Kidney (tissue), 14 donors: ENCODE data around the gene ORM2. TPM values are rescaled to one million over a fixed set of nuclear protein-coding genes. Genes with fewer than 3 reads are reported as not detected.

Source experiments
- DNase-seq, 5 donors: peaks; one replicate each; pipeline ENCODE4 v3.0.0-alpha.2; 2013 to 2020
- FAIRE-seq: peaks from 2 replicates; lab custom pipeline; 2012; peaks lifted over from hg19 to GRCh38; lab: Jason Lieb, UNC
- H3K27ac ChIP-seq, 2 donors: one replicate each; pipeline ENCODE4 v1.7.0; 2013; ENCODE audit warnings: low read depth in 2 of 2, low read length in 2 of 2, inconsistent platforms in 1 of 2
- H3K27me3 ChIP-seq: one replicate; pipeline ENCODE4 v1.7.1; 2013; ENCODE audit warnings: low read length, inconsistent platforms; ENCODE audit not compliant: control insufficient read depth, insufficient read depth
- H3K36me3 ChIP-seq, 3 donors: one replicate each; pipeline versions ENCODE4 v1.7.0 to v1.7.1; 2013; ENCODE audit warnings: low read length in 3 of 3, control low read depth in 1 of 3, inconsistent platforms in 1 of 3; ENCODE audit not compliant: insufficient read depth in 3 of 3, control insufficient read depth in 2 of 3
- H3K4me1 ChIP-seq, 3 donors: one replicate each; pipeline versions ENCODE4 v1.7.0 to v1.7.1; 2013; ENCODE audit warnings: low read length in 3 of 3, inconsistent platforms in 1 of 3, low read depth in 1 of 3; ENCODE audit not compliant: control insufficient read depth in 2 of 3, insufficient read depth in 2 of 3
- H3K4me3 ChIP-seq, 3 donors: one replicate each; pipeline versions ENCODE4 v1.7.0 to v1.8.1; 2013; ENCODE audit warnings: low read length in 3 of 3, control low read depth in 1 of 3, inconsistent platforms in 1 of 3
- H3K9ac ChIP-seq, 3 donors: one replicate each; pipeline versions ENCODE4 v1.7.0 to v1.7.1; 2013; ENCODE audit warnings: low read length in 3 of 3, control low read depth in 1 of 3, inconsistent platforms in 1 of 3
- H3K9me3 ChIP-seq, 3 donors: one replicate each; pipeline versions ENCODE4 v1.7.0 to v1.7.1; 2013; ENCODE audit warnings: low read length in 3 of 3, control low read depth in 1 of 3, inconsistent platforms in 1 of 3; ENCODE audit not compliant: control insufficient read depth in 2 of 3, insufficient read depth in 1 of 3
- CTCF ChIP-seq: IDR thresholded peaks from 3 replicates; pipeline ENCODE4 v1.5.1; 2012; ENCODE audit warnings: mild to moderate bottlenecking, moderate library complexity, borderline replicate concordance; ENCODE audit not compliant: insufficient read depth; ENCODE audit errors: extremely low read depth
- intact Hi-C: fragments of 100-400 bp; cut with DNase I; formaldehyde crosslinking; loops from one replicate; pipeline ENCODE4 v1.11.1; 2022
- polyA plus RNA-seq: library from polyadenylated mRNA; stranded (reverse); fragments of 350-450 nt; fragmentation: Illumina TruSeq; extraction: RNeasy Lipid Tissue Mini Kit (QIAGEN cat#74804); gene quantifications from one replicate; pipeline ENCODE4 v1.2.3, GENCODE V29; 2014; ENCODE audit warnings: low read depth, low replicate concordance; ENCODE audit not compliant: insufficient read depth
- total RNA-seq: library from RNA; stranded (reverse); fragmentation: NEBNext Ultra II Directional; extraction: Animal tissue kit (Norgen Biotek cat#: 25700); gene quantifications from one replicate; pipeline ENCODE4 v1.2.1, GENCODE V29; 2021
- donor health status: control.
- donor health status: control.
- donor health status: control.
- donor health status: control.
- donor health status: control.
- donor health status: DM: yes; HTN: yes; CAD: no.
- donor health status: Normal renal cell carcinoma (clear cell type).

ORM2 gene
- total and polyA plus RNA-seq, 2 donors from 2014 or later, result not detected

GRCh38 chr9:114314881-114315722, 14.6 kb upstream of the ORM2 start:
- DNase-seq, result peak in 3 of 5 donors; percentile 7 to 67 (median 20)
- Histone ChIP-seq H3K9ac (no peak overlapping the region), H3K27ac (no peak overlapping the region), H3K9me3 (no peaks in the 10 kb centered on the region), H3K27me3 (no peaks in the 10 kb centered on the region), H3K4me1 (no peaks in the 10 kb centered on the region), H3K4me3 (no peak overlapping the region), H3K36me3 (no peaks in the 10 kb centered on the region)
- no peak for TF ChIP-seq CTCF
- intact Hi-C loops, result no loop called here
- no peak for FAIRE-seq

GRCh38 chr9:114315723-114316363, 13.8 kb upstream of the ORM2 start:
- Histone ChIP-seq H3K4me3 (no peak overlapping the region), H3K27me3 (no peaks in the 10 kb centered on the region), H3K9ac (no peak overlapping the region), H3K9me3 (no peaks in the 10 kb centered on the region), H3K36me3 (no peaks in the 10 kb centered on the region), H3K27ac (no peak overlapping the region), H3K4me1 (no peaks in the 10 kb centered on the region)
- DNase-seq, result peak in 2 of 5 donors; percentile 4
- FAIRE-seq, result no peak
- intact Hi-C loops, result no loop called here
- TF ChIP-seq CTCF, result no peak

- Histone ChIP-seq H3K27me3 (no peaks in the 10 kb centered on the region), H3K4me3 (no peak overlapping the region), H3K4me1 (no peaks in the 10 kb centered on the region), H3K36me3 (no peaks in the 10 kb centered on the region), H3K27ac (no peak overlapping the region), H3K9ac (no peak overlapping the region), H3K9me3 (no peaks in the 10 kb centered on the region)
- intact Hi-C loops, result no loop called here
- FAIRE-seq (no peak), DNase-seq (peak in 4 of 5 donors; percentile 8 to 28 (median 26))
- TF ChIP-seq CTCF, result no peak
These were observed 13.0 kb upstream of the ORM2 start for GRCh38 chr9:114316605-114317230.
